HG02642 (cell line): Measurements from ENCODE around the gene SLC25A12.

Experiments used
- ATAC-seq: cut with Tn5 transposase; IDR thresholded peaks from one replicate; pipeline ENCODE4 v1.9.1; 2021; ENCODE audit warnings: mild to moderate bottlenecking; ENCODE audit not compliant: unreplicated experiment, poor library complexity

The SLC25A12 gene

GRCh38 chr2:171745141-171745540 is 148.9 kb downstream of the SLC25A12 start:
- ATAC-seq: no peak

GRCh38 chr2:171742760-171743159 is 151.3 kb downstream of the SLC25A12 start:
- no peak for ATAC-seq

- no peak for ATAC-seq
These were observed 152.9 kb downstream of the SLC25A12 start for GRCh38 chr2:171741189-171741588.

- no peak for ATAC-seq
These were observed 157.9 kb downstream of the SLC25A12 start for GRCh38 chr2:171735991-171736710.
